Mammary epithelial cell (primary cell): ENCODE measurements around the gene VIPR2.

Source experiments
- CTCF ChIP-seq, 2 donors: IDR thresholded peaks in 1 of 2; conservative IDR thresholded peaks in 1 of 2; 2 replicates each; pipeline ENCODE4 v1.5.1; 2011 to 2012; ENCODE audit warnings: inconsistent platforms in 2 of 2, low read length in 2 of 2, mild to moderate bottlenecking in 2 of 2, control low read depth in 1 of 2, low read depth in 1 of 2; ENCODE audit not compliant: insufficient read depth in 1 of 2; ENCODE audit errors: extremely low read depth in 1 of 2
- EZH2 ChIP-seq: IDR thresholded peaks from 2 replicates; pipeline ENCODE4 v1.6.1; 2012; ENCODE audit warnings: low read length, inconsistent platforms, borderline replicate concordance

DNA sequence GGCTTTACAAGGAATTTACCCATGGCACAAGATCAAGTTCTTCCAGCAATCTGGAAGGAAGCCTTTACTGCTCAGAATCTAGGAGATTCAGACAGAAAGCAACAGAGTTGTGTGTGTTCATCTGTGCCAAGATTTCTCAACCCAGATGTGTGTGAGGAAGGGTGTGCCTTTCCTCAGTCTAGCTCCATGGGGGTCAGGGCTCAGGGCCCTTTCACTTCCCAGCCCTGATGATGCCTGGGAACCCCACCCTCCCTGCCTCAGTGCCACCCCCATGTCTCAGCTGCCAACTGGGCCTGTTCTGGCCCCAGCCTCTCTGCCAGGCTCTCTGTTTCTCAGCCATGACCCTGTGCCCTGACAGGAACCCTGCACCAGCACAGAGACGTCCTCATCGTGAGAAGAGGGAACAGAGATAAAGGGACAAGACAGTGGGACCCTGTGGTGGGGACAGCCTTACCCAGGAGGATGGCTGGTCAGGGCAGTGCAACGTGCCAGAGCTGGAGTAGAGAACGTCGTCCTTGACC, 102.0 kb downstream of the VIPR2 start:
- TF ChIP-seq CTCF (conservative IDR thresholded peaks at IDR 0.05 in 1 of 2, IDR thresholded peaks at IDR 0.05 in 1 of 2; ENCODE audit: extremely low read depth in 1 of 2, insufficient read depth in 1 of 2, low read depth in 1 of 2, low read length in 2 of 2) (no peak), EZH2 (no peak)
